Natural killer cell treated with Interleukin-12 subunit alpha and Interleukin-12 subunit beta and Interleukin-15 and Interleukin-18, amount 100 ng/mL, for 72 hours (primary cell): ENCODE measurements around the gene HIPK2. TPM values are rescaled to one million over a fixed set of nuclear protein-coding genes. Genes with fewer than 3 reads are reported as not detected.

Experiments
- ATAC-seq, 2 donors: fragments of 150-1000 bp; cut with Tn5 transposase in 1 of 2; sonication (Bioruptor Pico), chemical (Tn5 transposase) in 1 of 2; 2 replicates each; pipeline ENCODE4 v1.10.0; 2021
- DNase-seq: peaks from one replicate; pipeline ENCODE4 v3.0.0; 2022; ENCODE audit warnings: low spot score
- H3K27ac Mint-ChIP-seq, 2 donors: 1 replicate in 1 of 2; 2 replicates in 1 of 2; pipeline ENCODE4 v1.8.0; 2022; ENCODE audit warnings: mixed read lengths in 2 of 2, mild to moderate bottlenecking in 1 of 2, moderate library complexity in 1 of 2
- H3K27me3 Mint-ChIP-seq, 2 donors: 1 replicate in 1 of 2; 2 replicates in 1 of 2; pipeline ENCODE4 v1.8.0; 2022; ENCODE audit warnings: mixed read lengths in 2 of 2
- H3K36me3 Mint-ChIP-seq: one replicate; pipeline ENCODE4 v1.8.0; 2022; ENCODE audit warnings: mixed read lengths
- H3K4me1 Mint-ChIP-seq, 2 donors: 1 replicate in 1 of 2; 2 replicates in 1 of 2; pipeline ENCODE4 v1.8.0; 2022; ENCODE audit warnings: low read depth in 2 of 2, mixed read lengths in 2 of 2, mild to moderate bottlenecking in 1 of 2
- H3K4me3 Mint-ChIP-seq: one replicate; pipeline ENCODE4 v1.8.0; 2022; ENCODE audit warnings: mixed read lengths
- H3K9me3 Mint-ChIP-seq: 2 replicates; pipeline ENCODE4 v1.8.0; 2022; ENCODE audit warnings: mixed read lengths
- total RNA-seq, 2 donors: library from RNA; stranded (reverse); gene quantifications; one replicate each; pipeline ENCODE4 v1.2.3, GENCODE V29; 2022

The HIPK2 gene
- total RNA-seq, 2 donors from 2014 or later: 152 to 245 TPM

GRCh38 chr7:139648941-139649425, 128.8 kb downstream of the HIPK2 start:
- Mint-ChIP-seq H3K27me3 (no peaks in the 10 kb centered on the region), H3K36me3 (no peaks in the 10 kb centered on the region), H3K27ac (peak overlapping the region; percentile 95 to 96), H3K4me1 (peaks cover 69 to 78% of the 10 kb centered on the region in 2 donors), H3K4me3 (peak overlapping the region; percentile 91), H3K9me3 (no peaks in the 10 kb centered on the region)
- peak; percentile 82 for DNase-seq
- ATAC-seq: peak; percentile 78 to 84

GRCh38 chr7:139648391-139648861, 129.4 kb downstream of the HIPK2 start:
- peaks cover 74 to 78% of the 10 kb centered on the region in 2 donors for H3K4me1 Mint-ChIP-seq
- peak in 1 of 2 donors; percentile 15 for ATAC-seq
- DNase-seq: no peak
- H3K36me3 Mint-ChIP-seq: no peaks in the 10 kb centered on the region
- no peaks in the 10 kb centered on the region for H3K9me3 Mint-ChIP-seq
- peak overlapping the region; percentile 95 to 96 for H3K27ac Mint-ChIP-seq
- peak overlapping the region; percentile 91 for H3K4me3 Mint-ChIP-seq
- H3K27me3 Mint-ChIP-seq: no peaks in the 10 kb centered on the region

DNA sequence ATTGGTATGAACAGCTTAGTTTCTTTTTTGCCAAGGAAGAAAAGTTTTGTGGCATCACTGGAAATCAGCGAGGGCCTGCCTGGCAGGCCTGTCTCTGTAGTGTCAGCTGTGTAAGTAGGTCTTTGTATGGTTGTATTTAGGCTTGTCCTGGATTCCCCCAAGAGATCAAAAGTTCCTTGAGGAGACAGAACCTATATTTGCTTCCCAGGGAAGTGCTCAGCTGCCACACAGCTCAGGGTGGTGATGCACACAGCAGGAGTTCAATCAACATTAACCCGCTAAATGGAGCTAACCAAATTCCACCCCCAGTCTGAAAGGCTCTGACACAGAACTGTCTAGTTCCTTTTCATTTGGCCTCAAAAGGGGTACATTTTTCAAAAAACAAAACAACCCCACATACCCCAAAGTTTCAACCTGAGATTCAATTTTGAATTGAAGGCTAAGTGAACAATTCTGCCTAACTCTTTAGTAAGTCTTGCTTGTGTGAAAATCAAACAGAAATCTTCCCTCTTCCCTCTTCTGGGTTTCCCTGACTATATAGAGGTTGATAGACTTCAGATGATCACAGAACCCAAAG, 129.9 kb downstream of the HIPK2 start:
- ATAC-seq: no peak
- peak overlapping the region; percentile 95 to 96 for H3K27ac Mint-ChIP-seq

GRCh38 chr7:139647085-139647484, 130.7 kb downstream of the HIPK2 start:
- H3K27ac Mint-ChIP-seq: peak overlapping the region; percentile 95 to 96
- H3K9me3 Mint-ChIP-seq: no peaks in the 10 kb centered on the region
- DNase-seq (peak; percentile 77), ATAC-seq (peak; percentile 69 to 76)
- H3K4me1 Mint-ChIP-seq: peaks cover 78 to 80% of the 10 kb centered on the region in 2 donors
- H3K4me3 Mint-ChIP-seq: peak overlapping the region; percentile 91
- no peaks in the 10 kb centered on the region for H3K36me3 Mint-ChIP-seq
- no peaks in the 10 kb centered on the region for H3K27me3 Mint-ChIP-seq

More for the DNA sequence above, 129.9 kb downstream of the HIPK2 start:
- Mint-ChIP-seq H3K4me3 (peak overlapping the region; percentile 91), H3K27me3 (no peaks in the 10 kb centered on the region), H3K9me3 (no peaks in the 10 kb centered on the region), H3K36me3 (no peaks in the 10 kb centered on the region), H3K4me1 (peaks cover 77 to 78% of the 10 kb centered on the region in 2 donors)
- no peak for DNase-seq

DNA sequence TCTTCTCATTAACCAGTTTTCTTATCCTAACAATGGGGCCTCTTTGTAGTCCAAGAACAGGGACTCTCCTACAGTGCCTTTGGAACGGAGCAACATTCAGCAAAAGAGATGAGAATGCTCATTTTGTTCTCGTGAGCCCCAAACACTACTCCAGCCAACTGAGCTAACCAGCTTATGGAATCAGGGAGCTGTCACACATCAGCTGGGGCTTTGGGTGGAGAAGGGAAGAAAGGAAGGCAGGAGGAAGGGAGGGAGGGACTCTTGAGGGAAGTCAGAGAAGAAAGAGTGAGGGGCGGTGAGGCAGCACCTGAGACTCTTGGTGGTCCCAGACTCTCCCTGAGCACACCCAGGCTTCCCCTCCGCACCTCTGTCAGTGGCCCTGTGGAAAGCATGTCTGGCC, 131.2 kb downstream of the HIPK2 start:
- Mint-ChIP-seq H3K4me1 (peaks cover 78 to 81% of the 10 kb centered on the region in 2 donors), H3K27ac (peak overlapping the region; percentile 95 to 96), H3K36me3 (no peaks in the 10 kb centered on the region), H3K27me3 (no peaks in the 10 kb centered on the region), H3K9me3 (no peaks in the 10 kb centered on the region), H3K4me3 (peak overlapping the region; percentile 91)
- ATAC-seq (no peak), DNase-seq (no peak)

DNA sequence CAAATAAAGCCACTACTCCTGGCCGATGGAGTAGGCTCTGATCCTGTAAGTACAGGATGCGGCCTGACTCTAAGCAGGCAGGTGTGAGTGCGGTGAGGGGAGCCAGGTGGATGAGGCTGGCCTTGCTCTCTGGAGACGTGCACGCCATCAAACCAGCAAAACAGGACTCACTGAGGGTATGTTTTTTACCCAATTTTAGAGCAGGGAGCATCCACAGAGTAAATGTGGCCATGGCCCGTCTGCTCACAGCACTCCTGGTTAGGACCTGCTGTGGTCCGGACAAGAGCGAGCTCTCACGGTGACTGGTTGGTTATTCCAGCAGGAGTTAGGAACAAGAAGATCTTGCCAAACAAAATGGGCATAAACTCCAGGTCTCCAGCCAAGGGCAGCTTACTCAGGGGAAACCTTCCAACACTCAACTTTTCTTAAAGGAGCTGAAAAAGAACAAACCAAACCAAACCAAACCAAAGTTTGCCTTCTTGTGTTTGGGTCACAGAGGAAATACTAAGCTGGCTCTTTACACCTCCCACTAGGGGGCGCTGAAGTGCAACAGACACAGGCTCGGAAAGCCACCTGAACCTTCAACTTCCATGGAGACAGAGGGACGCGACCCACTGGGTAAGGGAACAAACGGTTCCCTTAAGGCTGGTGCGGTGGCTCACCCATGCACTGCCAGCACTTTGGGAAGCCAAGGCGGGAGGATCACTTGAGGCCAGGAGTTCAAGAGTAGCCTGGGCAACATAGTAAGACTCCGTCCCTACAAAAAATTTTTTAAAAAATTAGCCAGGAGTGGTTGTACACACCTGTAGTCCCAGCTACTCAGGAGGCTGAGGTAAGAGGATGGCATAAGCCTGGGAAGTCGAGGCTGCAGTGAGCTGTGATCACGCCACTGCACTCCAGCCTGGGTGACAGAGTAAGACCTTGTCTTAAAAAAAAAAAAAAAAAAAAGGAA, 131.9 kb downstream of the HIPK2 start:
- Mint-ChIP-seq H3K4me1 (peaks cover 71 to 78% of the 10 kb centered on the region in 2 donors), H3K27ac (peak overlapping the region; percentile 95 to 96), H3K36me3 (no peaks in the 10 kb centered on the region), H3K4me3 (peak overlapping the region; percentile 67), H3K27me3 (no peaks in the 10 kb centered on the region), H3K9me3 (no peaks in the 10 kb centered on the region)
- ATAC-seq (no peak), DNase-seq (peak; percentile 87)

DNA sequence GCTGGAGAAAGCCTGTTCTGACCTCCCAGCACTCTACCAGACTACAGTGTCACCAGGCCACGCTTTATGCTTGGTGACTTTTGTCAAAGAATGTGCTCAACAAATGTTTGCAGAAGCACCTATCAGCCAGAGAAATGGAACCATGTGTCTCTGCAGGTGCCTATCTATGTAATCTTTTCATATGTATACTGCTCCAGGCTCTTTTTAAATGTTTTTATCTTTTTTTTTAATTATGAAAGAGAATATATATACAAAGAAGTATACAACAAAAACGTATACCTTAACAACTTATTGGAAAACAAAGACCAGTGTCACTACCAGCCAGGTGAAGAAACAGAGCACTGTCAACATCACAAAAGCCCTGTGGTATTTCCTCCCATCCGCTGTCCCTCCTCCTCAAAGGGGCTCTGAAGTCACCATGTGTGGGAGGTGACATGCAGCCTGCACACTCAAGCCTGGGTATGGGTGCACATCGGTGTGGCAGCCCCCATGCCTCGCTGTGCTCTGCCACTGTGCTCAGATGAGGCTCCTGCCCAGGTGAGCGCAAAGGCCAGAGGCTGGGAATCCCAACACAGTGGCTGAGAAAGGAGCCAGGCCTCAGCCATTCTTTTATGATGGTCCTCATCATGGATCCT, 133.7 kb downstream of the HIPK2 start:
- DNase-seq (peak; percentile 49), ATAC-seq (no peak)
- no peaks in the 10 kb centered on the region for H3K36me3 Mint-ChIP-seq
- H3K9me3 Mint-ChIP-seq: no peaks in the 10 kb centered on the region
- peak overlapping the region; percentile 57 to 95 for H3K27ac Mint-ChIP-seq
- H3K27me3 Mint-ChIP-seq: no peaks in the 10 kb centered on the region
- no peak overlapping the region for H3K4me3 Mint-ChIP-seq
- peaks cover 67 to 74% of the 10 kb centered on the region in 2 donors for H3K4me1 Mint-ChIP-seq

- peaks cover 2% of the 10 kb centered on the region for H3K9me3 Mint-ChIP-seq
- H3K27ac Mint-ChIP-seq: peak overlapping the region; percentile 56 to 68
- DNase-seq: no peak
Measured at GRCh38 chr7:139642283-139642682, 135.5 kb downstream of the HIPK2 start.

DNA sequence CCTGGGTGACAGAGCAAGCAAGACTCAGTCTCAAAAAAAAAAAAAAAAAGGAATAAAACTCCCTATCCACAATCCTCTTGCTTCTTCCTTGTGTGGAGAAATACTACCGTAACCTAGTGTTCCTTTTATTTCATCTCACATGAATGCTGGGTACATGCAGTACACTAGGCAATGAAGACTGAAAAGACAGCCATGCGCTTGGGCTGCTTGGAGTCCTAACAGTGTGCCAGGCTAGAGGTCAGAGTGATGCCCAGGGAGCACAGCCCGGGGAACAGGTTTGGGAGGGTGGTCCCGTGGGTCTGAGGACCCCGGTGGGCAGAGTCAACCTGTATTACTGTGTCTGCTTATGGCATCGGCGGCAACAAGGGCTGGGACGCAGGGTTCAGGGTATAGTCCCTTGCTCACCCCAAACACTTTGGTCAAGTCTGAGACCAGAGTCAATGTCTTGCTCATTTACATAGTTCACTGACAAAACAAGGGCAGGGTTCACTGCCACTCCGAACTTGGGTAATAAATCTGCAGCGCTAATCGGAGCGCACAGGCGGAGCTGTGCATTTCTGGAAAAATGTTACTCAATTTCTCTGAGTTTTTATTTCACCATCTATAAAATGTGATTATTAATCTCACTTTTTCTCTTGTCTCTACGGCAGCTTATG, 136.3 kb downstream of the HIPK2 start:
- Mint-ChIP-seq H3K27ac (peak overlapping the region; percentile 56 to 68), H3K9me3 (peaks cover 3% of the 10 kb centered on the region), H3K36me3 (peaks cover 6% of the 10 kb centered on the region), H3K4me1 (peaks cover 60 to 71% of the 10 kb centered on the region in 2 donors), H3K4me3 (no peak overlapping the region), H3K27me3 (no peaks in the 10 kb centered on the region)
- ATAC-seq (peak in 1 of 2 donors; percentile 25), DNase-seq (no peak)

More at GRCh38 chr7:139642283-139642682, 135.5 kb downstream of the HIPK2 start:
- H3K36me3 Mint-ChIP-seq: peaks cover 4% of the 10 kb centered on the region
- no peaks in the 10 kb centered on the region for H3K27me3 Mint-ChIP-seq
- no peak for ATAC-seq
- no peak overlapping the region for H3K4me3 Mint-ChIP-seq
- peaks cover 60 to 71% of the 10 kb centered on the region in 2 donors for H3K4me1 Mint-ChIP-seq

GRCh38 chr7:139640681-139641080, 137.1 kb downstream of the HIPK2 start:
- H3K4me3 Mint-ChIP-seq: no peak overlapping the region
- peaks cover 3% of the 10 kb centered on the region for H3K9me3 Mint-ChIP-seq
- peaks cover 62 to 74% of the 10 kb centered on the region in 2 donors for H3K4me1 Mint-ChIP-seq
- no peak for ATAC-seq
- no peak for DNase-seq
- peaks cover 6% of the 10 kb centered on the region for H3K36me3 Mint-ChIP-seq
- H3K27me3 Mint-ChIP-seq: no peaks in the 10 kb centered on the region
- H3K27ac Mint-ChIP-seq: peak overlapping the region in 1 of 2 donors; percentile 50

GRCh38 chr7:139639563-139639962, 138.2 kb downstream of the HIPK2 start:
- H3K4me3 Mint-ChIP-seq: no peak overlapping the region
- H3K36me3 Mint-ChIP-seq: peaks cover 6% of the 10 kb centered on the region
- peak overlapping the region; percentile 50 to 83 for H3K27ac Mint-ChIP-seq
- DNase-seq (peak; percentile 44), ATAC-seq (no peak)
- H3K9me3 Mint-ChIP-seq: peaks cover 3% of the 10 kb centered on the region
- peaks cover 60 to 72% of the 10 kb centered on the region in 2 donors for H3K4me1 Mint-ChIP-seq
- H3K27me3 Mint-ChIP-seq: no peaks in the 10 kb centered on the region

DNA sequence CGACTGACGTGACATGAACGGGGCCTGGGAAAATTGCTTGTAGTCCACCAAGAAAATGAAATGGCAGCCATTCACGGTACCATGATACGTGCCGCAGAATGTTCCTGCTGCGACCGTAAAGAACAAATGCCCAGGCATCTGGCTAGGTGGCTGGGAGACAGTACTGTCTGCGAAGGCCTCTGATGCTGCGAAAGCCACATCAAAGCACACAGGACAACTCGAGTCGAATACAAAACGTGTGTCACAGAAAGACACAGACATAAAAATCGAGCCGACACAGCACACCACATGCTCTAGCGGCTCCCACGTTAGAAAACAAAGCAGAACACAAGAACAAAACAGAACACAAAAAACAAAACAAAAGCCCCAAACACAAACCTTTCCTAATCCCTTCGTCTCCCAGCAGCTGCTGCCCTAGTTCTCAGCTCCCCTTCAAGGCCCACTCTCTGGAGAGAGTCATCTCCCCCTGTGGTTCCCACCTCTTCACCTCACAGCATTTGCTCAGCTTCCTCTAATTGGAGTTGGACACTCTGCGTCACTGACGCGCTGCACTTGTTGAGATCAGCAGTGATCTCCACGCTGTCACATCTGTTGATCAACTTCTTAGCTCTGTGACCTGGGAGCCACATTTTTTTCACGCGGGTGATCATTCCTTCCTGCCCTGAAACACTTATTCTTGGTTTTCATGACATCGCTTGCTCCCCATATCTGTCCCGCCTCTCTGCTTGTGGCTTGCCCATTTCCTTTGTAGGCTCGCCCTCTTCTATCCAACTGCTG, 142.1 kb downstream of the HIPK2 start:
- ATAC-seq (peak; percentile 93 to 97), DNase-seq (peak; percentile 82)
- H3K4me1 Mint-ChIP-seq: peaks cover 55 to 65% of the 10 kb centered on the region in 2 donors
- peaks cover 3% of the 10 kb centered on the region for H3K9me3 Mint-ChIP-seq
- no peaks in the 10 kb centered on the region for H3K27me3 Mint-ChIP-seq
- H3K36me3 Mint-ChIP-seq: peaks cover 13% of the 10 kb centered on the region
- peak overlapping the region; percentile 81 for H3K4me3 Mint-ChIP-seq
- H3K27ac Mint-ChIP-seq: peak overlapping the region; percentile 82 to 83
